ENCODE results near the gene RUNX2. TPM values are rescaled to one million over a fixed set of nuclear protein-coding genes. Genes with fewer than 3 reads are reported as not detected.

The RUNX2 gene
- total RNA-seq, 1 donor from 2014 or later, result 26.1 TPM

- Histone ChIP-seq H3K27me3 (ENCODE audit: insufficient read depth, low read length) (no peaks in the 10 kb centered on the region), H3K27ac (ENCODE audit: low read depth, low read length) (no peak overlapping the region), H3K4me1 (ENCODE audit: insufficient read depth, low read length) (no peaks in the 10 kb centered on the region), H3K9ac (ENCODE audit: low read length) (no peak overlapping the region), H4K20me1 (ENCODE audit: insufficient read depth, low read length) (no peaks in the 10 kb centered on the region), H3K4me2 (ENCODE audit: low read length) (no peak overlapping the region), H3K9me3 (ENCODE audit: insufficient read depth, low read depth, low read length) (no peaks in the 10 kb centered on the region), H2AFZ (ENCODE audit: low read depth, low read length) (no peak overlapping the region), H3K36me3 (ENCODE audit: insufficient read depth, low read length) (no peaks in the 10 kb centered on the region), H3K4me3 (ENCODE audit: insufficient read depth, low read depth, low read length) (no peak overlapping the region), H3K79me2 (ENCODE audit: insufficient read depth, low read length) (no peaks in the 10 kb centered on the region)
- DNase-seq (ENCODE audit: low read depth) (no peak), FAIRE-seq (no peak)
- peaks cover 4% of the 10 kb centered on the region for H3K4me1 Mint-ChIP-seq (ENCODE audit: low read depth, unreplicated experiment)
- no peaks in the 10 kb centered on the region for H3K9me3 Mint-ChIP-seq (ENCODE audit: unreplicated experiment)
- H3K27ac Mint-ChIP-seq (ENCODE audit: unreplicated experiment), result no peak overlapping the region
- no peak overlapping the region for H3K4me3 Mint-ChIP-seq (ENCODE audit: unreplicated experiment)
- peaks cover 9% of the 10 kb centered on the region for H3K36me3 Mint-ChIP-seq (ENCODE audit: low read depth, unreplicated experiment)
- TF ChIP-seq EZH2 (IDR thresholded peaks at IDR 0.05; ENCODE audit: insufficient read depth, low read length), result no peak
- TF ChIP-seq, protein P1, sequence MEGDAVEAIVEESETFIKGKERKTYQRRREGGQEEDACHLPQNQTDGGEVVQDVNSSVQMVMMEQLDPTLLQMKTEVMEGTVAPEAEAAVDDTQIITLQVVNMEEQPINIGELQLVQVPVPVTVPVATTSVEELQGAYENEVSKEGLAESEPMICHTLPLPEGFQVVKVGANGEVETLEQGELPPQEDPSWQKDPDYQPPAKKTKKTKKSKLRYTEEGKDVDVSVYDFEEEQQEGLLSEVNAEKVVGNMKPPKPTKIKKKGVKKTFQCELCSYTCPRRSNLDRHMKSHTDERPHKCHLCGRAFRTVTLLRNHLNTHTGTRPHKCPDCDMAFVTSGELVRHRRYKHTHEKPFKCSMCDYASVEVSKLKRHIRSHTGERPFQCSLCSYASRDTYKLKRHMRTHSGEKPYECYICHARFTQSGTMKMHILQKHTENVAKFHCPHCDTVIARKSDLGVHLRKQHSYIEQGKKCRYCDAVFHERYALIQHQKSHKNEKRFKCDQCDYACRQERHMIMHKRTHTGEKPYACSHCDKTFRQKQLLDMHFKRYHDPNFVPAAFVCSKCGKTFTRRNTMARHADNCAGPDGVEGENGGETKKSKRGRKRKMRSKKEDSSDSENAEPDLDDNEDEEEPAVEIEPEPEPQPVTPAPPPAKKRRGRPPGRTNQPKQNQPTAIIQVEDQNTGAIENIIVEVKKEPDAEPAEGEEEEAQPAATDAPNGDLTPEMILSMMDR (IDR thresholded peaks at IDR 0.05; ENCODE audit: insufficient read depth, low read depth, low read length), result no peak
- no peaks in the 10 kb centered on the region for H3K27me3 Mint-ChIP-seq (ENCODE audit: low read depth, unreplicated experiment)
These were observed 256.0 kb downstream of the RUNX2 start for GRCh38 chr6:45584127-45584526.

DNA sequence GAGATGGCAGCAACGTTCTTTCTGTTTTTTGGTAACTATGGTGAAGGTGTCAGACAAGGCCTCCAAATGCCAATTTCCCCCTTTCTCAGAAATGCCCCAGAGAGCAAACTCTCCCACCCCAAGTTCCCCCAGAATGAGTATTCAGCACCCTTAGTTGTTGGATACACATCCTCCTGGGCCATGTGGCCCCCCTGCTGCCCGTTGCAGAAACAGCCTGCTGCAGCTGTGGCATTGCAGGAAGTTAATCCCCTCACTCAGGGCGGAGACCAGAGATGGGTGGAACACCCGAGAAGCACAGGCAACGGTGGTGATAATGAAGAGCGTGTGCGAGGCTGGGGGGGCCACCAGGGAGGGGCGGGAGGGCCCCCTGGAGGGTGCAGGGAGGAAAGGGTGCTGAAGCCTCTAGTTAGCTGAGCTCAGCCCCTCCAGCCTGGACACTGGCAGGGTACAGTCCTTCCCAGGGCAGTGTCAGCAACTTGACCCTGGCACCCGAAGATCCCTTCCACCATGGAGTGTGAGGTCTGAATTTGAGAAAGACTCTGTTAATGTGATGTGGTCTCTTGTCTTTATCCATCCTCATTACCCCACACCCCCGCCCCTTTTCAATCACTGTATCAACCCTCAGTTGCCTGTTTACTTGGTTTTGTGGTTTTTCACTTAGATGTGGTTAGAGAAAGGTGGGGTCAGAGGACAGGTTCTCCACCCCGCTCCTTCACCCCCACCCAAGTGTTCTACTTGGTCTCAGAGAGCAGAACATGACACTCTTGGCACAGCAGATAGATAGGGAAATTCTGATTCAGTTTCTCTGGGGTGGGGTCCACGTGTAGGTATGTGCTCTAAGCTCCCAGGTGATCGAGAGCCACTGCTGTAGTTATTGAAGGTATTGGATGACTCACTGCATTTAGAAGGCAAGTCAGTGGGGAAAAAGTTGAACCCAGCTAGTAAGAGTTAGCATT is 258.4 kb downstream of the RUNX2 start:
- Mint-ChIP-seq H3K9me3 (ENCODE audit: unreplicated experiment) (no peaks in the 10 kb centered on the region), H3K36me3 (ENCODE audit: low read depth, unreplicated experiment) (peaks cover 6% of the 10 kb centered on the region), H3K27me3 (ENCODE audit: low read depth, unreplicated experiment) (no peaks in the 10 kb centered on the region), H3K4me1 (ENCODE audit: low read depth, unreplicated experiment) (peaks cover 20% of the 10 kb centered on the region), H3K4me3 (ENCODE audit: unreplicated experiment) (no peak overlapping the region), H3K27ac (ENCODE audit: unreplicated experiment) (no peak overlapping the region)
- FAIRE-seq, result no peak
- Histone ChIP-seq H3K9me3 (ENCODE audit: insufficient read depth, low read depth, low read length) (no peaks in the 10 kb centered on the region), H3K9ac (ENCODE audit: low read length) (no peak overlapping the region), H2AFZ (ENCODE audit: low read depth, low read length) (no peak overlapping the region), H3K36me3 (ENCODE audit: insufficient read depth, low read length) (no peaks in the 10 kb centered on the region), H3K79me2 (ENCODE audit: insufficient read depth, low read length) (no peaks in the 10 kb centered on the region), H3K4me1 (ENCODE audit: insufficient read depth, low read length) (peaks cover 21% of the 10 kb centered on the region), H3K4me3 (ENCODE audit: insufficient read depth, low read depth, low read length) (no peak overlapping the region), H4K20me1 (ENCODE audit: insufficient read depth, low read length) (no peaks in the 10 kb centered on the region), H3K27me3 (ENCODE audit: insufficient read depth, low read length) (no peaks in the 10 kb centered on the region), H3K27ac (ENCODE audit: low read depth, low read length) (no peak overlapping the region), H3K4me2 (ENCODE audit: low read length) (no peak overlapping the region)
- no peak for TF ChIP-seq EZH2 (IDR thresholded peaks at IDR 0.05; ENCODE audit: insufficient read depth, low read length)
- TF ChIP-seq, protein P1 (IDR thresholded peaks at IDR 0.05; ENCODE audit: insufficient read depth, low read depth, low read length), result no peak
- DNase-seq (ENCODE audit: low read depth), result no peak
